HCT116 (cell line): ENCODE measurements around the gene GPR37. TPM values are rescaled to one million over a fixed set of nuclear protein-coding genes. Genes with fewer than 3 reads are reported as not detected.

Experiments
- ATAC-seq: fragments of 200-7000 bp; cut with Tn5 transposase; 2 replicates; pipeline ENCODE4 v1.9.1; 2020; ENCODE audit warnings: mild to moderate bottlenecking, moderate library complexity
- BruUV-seq: library from RNA; stranded (reverse); fragments of 400-500 nt; replicated peaks from 2 replicates; lab custom pipeline; 2021; lab: Mats Ljungman, UMichigan
- CTCF ChIA-PET: fragments of 300-600 bp; sonication (Branson Sonifier 250); formaldehyde crosslinking; loops from one replicate; lab custom pipeline; 2021; ENCODE audit warnings: antibody characterized with exemption; lab: Charles Lee
- POLR2A ChIA-PET: fragments of 300-600, 350-600 bp; sonication (Branson Sonifier 250); formaldehyde crosslinking; loops from one replicate; lab custom pipeline; 2021; ENCODE audit warnings: antibody characterized with exemption; lab: Charles Lee
- RAD21 ChIA-PET, 2 experiments: fragments of 300-600 bp; sonication (Branson Sonifier 250); formaldehyde crosslinking; loops; one replicate each; lab custom pipeline; 2023; ENCODE audit warnings: low total read pairs in 2 of 2; ENCODE audit not compliant: uncharacterized antibody in 2 of 2, unreplicated experiment in 2 of 2, low non-redundant PET in 1 of 2; lab: Charles Lee
- DNase-seq: peaks from one replicate; pipeline ENCODE4 v3.0.0-alpha.2; 2010; ENCODE audit warnings: low read depth, low spot score
- H2AFZ ChIP-seq: fragments of 200-600 bp; shearing (Covaris generic), sonication (generic); 2 replicates; pipeline ENCODE4 v1.6.1; 2017; ENCODE audit warnings: low read depth, mixed run types, mixed read lengths, antibody characterized with exemption, low read length; ENCODE audit not compliant: poor library complexity, severe bottlenecking
- H3K27ac ChIP-seq: 2 replicates; pipeline ENCODE4 v1.5.1; 2012; ENCODE audit warnings: low read depth, low read length
- H3K27me3 ChIP-seq: fragments of 200-600 bp; sonication (generic); 2 replicates; pipeline ENCODE4 v1.6.1; 2016; ENCODE audit warnings: mixed run types, low read length, mixed read lengths; ENCODE audit not compliant: insufficient read depth
- H3K36me3 ChIP-seq, 2 experiments: fragments of 200-500 bp in 1 of 2; fragments of 200-600 bp in 1 of 2; sonication (Bioruptor generic) in 1 of 2; sonication (generic) in 1 of 2; 2 replicates each; pipeline versions ENCODE4 v1.5.1 to v1.6.1; 2014 to 2016; ENCODE audit warnings: low read length in 2 of 2, inconsistent platforms in 1 of 2, mixed read lengths in 1 of 2, mixed run types in 1 of 2; ENCODE audit not compliant: insufficient read depth in 2 of 2, control insufficient read depth in 1 of 2
- H3K4me1 ChIP-seq, 2 experiments: fragments of 200-600 bp in 1 of 2; sonication (generic) in 1 of 2; 2 replicates each; pipeline versions ENCODE4 v1.5.1 to v1.6.1; 2012 to 2017; ENCODE audit warnings: low read length in 2 of 2, inconsistent platforms in 1 of 2, mild to moderate bottlenecking in 1 of 2, mixed read lengths in 1 of 2, mixed run types in 1 of 2, moderate library complexity in 1 of 2; ENCODE audit not compliant: insufficient read depth in 2 of 2, control insufficient read depth in 1 of 2
- H3K4me2 ChIP-seq: fragments of 200-600 bp; sonication (generic); 2 replicates; pipeline ENCODE4 v1.6.1; 2017; ENCODE audit warnings: mixed run types, low read length, mixed read lengths
- H3K4me3 ChIP-seq, 2 experiments: fragments of 200-600 bp in 1 of 2; sonication (generic) in 1 of 2; replicated peaks in 1 of 2; 2 replicates each; pipeline ENCODE4 v1.5.1; 2011 to 2016; ENCODE audit warnings: low read length in 2 of 2, control low read depth in 1 of 2, low read depth in 1 of 2, mild to moderate bottlenecking in 1 of 2, mixed read lengths in 1 of 2, mixed run types in 1 of 2
- H3K79me2 ChIP-seq: fragments of 200-600 bp; sonication (generic); 2 replicates; pipeline ENCODE4 v1.6.1; 2017; ENCODE audit warnings: mild to moderate bottlenecking, mixed run types, low read length, moderate library complexity, mixed read lengths; ENCODE audit not compliant: insufficient read depth
- H3K9ac ChIP-seq: fragments of 200-600 bp; sonication (generic); 2 replicates; pipeline ENCODE4 v1.6.1; 2016; ENCODE audit warnings: low read length, mixed read lengths
- H3K9me2 ChIP-seq: fragments of 200-600 bp; sonication (generic), shearing (Covaris generic); 2 replicates; pipeline ENCODE4 v1.6.1; 2017; ENCODE audit warnings: mixed run types, mild to moderate bottlenecking, moderate library complexity; ENCODE audit not compliant: insufficient read depth
- H3K9me3 ChIP-seq, 2 experiments: fragments of 200-500 bp in 1 of 2; fragments of 200-600 bp in 1 of 2; sonication (Bioruptor generic) in 1 of 2; sonication (generic) in 1 of 2; 2 replicates each; pipeline ENCODE4 v1.6.1; 2014 to 2017; ENCODE audit warnings: low read length in 2 of 2, mixed read lengths in 2 of 2, inconsistent platforms in 1 of 2, low read depth in 1 of 2, mild to moderate bottlenecking in 1 of 2, mixed run types in 1 of 2, moderate library complexity in 1 of 2; ENCODE audit not compliant: control insufficient read depth in 1 of 2, insufficient read depth in 1 of 2
- H4K20me1 ChIP-seq: fragments of 200-600 bp; sonication (generic), shearing (Covaris generic); 2 replicates; pipeline ENCODE4 v1.6.1; 2017; ENCODE audit warnings: mixed run types, mild to moderate bottlenecking, moderate library complexity; ENCODE audit not compliant: insufficient read depth
- CEBPB ChIP-seq: IDR thresholded peaks from 2 replicates; pipeline ENCODE4 v1.6.1; 2012; ENCODE audit warnings: low read depth
- CTCF ChIP-seq, 3 experiments: fragments of 200-600 bp in 1 of 3; sonication (generic) in 1 of 3; IDR thresholded peaks in 2 of 3; conservative IDR thresholded peaks in 1 of 3; 2 replicates each; pipeline ENCODE4 v1.5.1; 2012 to 2017; ENCODE audit warnings: low read depth in 2 of 3, low read length in 2 of 3, antibody characterized with exemption in 1 of 3, borderline replicate concordance in 1 of 3, control low read depth in 1 of 3, mild to moderate bottlenecking in 1 of 3, mixed read lengths in 1 of 3, mixed run types in 1 of 3, moderate library complexity in 1 of 3; ENCODE audit not compliant: insufficient read depth in 1 of 3
- EGR1 ChIP-seq: IDR thresholded peaks from 2 replicates; pipeline ENCODE4 v1.6.1; 2012; ENCODE audit warnings: low read depth
- ELF1 ChIP-seq: IDR thresholded peaks from 2 replicates; pipeline ENCODE4 v1.6.1; 2012; ENCODE audit warnings: low read depth, borderline replicate concordance
- EZH2 ChIP-seq: fragments of 200-600 bp; sonication (generic); IDR thresholded peaks from 2 replicates; pipeline ENCODE4 v1.6.1; 2017; ENCODE audit warnings: antibody characterized with exemption, mixed run types
- FOSL1 ChIP-seq: IDR thresholded peaks from 2 replicates; pipeline ENCODE4 v1.6.1; 2012; ENCODE audit warnings: low read depth
- JUND ChIP-seq: IDR thresholded peaks from 2 replicates; pipeline ENCODE4 v1.6.1; 2012
- POLR2AphosphoS5 ChIP-seq: IDR thresholded peaks from 2 replicates; pipeline ENCODE4 v1.6.1; 2011; ENCODE audit warnings: mild to moderate bottlenecking, low read depth, low read length, moderate library complexity
- RAD21 ChIP-seq: IDR thresholded peaks from 2 replicates; pipeline ENCODE4 v1.6.1; 2012; ENCODE audit warnings: low read depth, mild to moderate bottlenecking
- SP1 ChIP-seq: IDR thresholded peaks from 2 replicates; pipeline ENCODE4 v1.6.1; 2012; ENCODE audit warnings: low read depth
- TCF7L2 ChIP-seq: IDR thresholded peaks from 2 replicates; pipeline ENCODE4 v1.7.0; 2011; ENCODE audit warnings: borderline replicate concordance, inconsistent platforms; ENCODE audit not compliant: insufficient read depth, insufficient read length; ENCODE audit errors: extremely low read depth
- ZNF274 ChIP-seq: fragments of 200-500 bp; sonication (Bioruptor generic); IDR thresholded peaks from 2 replicates; pipeline ENCODE4 v1.6.1; 2014; ENCODE audit warnings: mild to moderate bottlenecking, low read depth, low read length, inconsistent platforms
- intact Hi-C: fragments of 100-400 bp; cut with micrococcal nuclease; formaldehyde crosslinking; loops from 2 replicates; pipeline ENCODE4 v1.10.0; 2022
- total RNA-seq: library from RNA; stranded (reverse); gene quantifications from one replicate; pipeline ENCODE4 v1.2.1, GENCODE V29; 2021; ENCODE audit not compliant: unreplicated experiment
- TF ChIP-seq, protein P1 (sequence below): IDR thresholded peaks from 2 replicates; pipeline ENCODE4 v1.6.1; 2012

The GPR37 gene
- total RNA-seq, 1 experiment from 2014 or later, result 2.2 TPM

DNA sequence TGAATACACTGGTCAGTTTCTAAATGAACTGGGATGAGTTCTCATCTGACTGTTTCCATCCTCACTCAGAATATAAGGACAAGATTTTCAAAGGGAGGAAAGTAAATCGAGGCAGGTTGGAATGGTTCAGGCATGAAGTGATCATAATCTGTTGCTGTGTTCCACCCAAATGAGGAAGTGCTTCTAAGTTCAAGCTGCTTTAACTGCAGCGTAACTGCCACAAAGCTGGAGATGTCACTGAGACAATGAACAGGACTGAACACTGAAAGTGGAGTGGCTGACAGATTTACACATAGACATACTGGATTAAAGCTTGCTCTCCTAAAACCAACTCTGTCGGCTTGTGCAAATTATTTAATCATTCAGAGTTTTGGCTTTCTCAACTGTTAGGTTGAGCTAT is 66.6 kb downstream of the GPR37 start:
- no peaks in the 10 kb centered on the region for H3K79me2 ChIP-seq
- H2AFZ ChIP-seq, result no peak overlapping the region
- H3K9me3 ChIP-seq, result no peaks in the 10 kb centered on the region
- DNase-seq (no peak), ATAC-seq (no peak)
- no peaks in the 10 kb centered on the region for H3K27me3 ChIP-seq
- no peak overlapping the region for H3K27ac ChIP-seq
- H3K9me2 ChIP-seq, result no peaks in the 10 kb centered on the region
- intact Hi-C loops, result no loop called here
- no peaks in the 10 kb centered on the region for H3K4me1 ChIP-seq
- no peak overlapping the region for H3K4me2 ChIP-seq
- no peak overlapping the region for H3K9ac ChIP-seq
- POLR2A ChIA-PET, result no interaction called here
- H3K4me3 ChIP-seq, result no peak overlapping the region
- no peaks in the 10 kb centered on the region for H3K36me3 ChIP-seq
- BruUV-seq, result no TSS peak
- RAD21 ChIA-PET, result no interaction called here
- TF ChIP-seq, protein P1, sequence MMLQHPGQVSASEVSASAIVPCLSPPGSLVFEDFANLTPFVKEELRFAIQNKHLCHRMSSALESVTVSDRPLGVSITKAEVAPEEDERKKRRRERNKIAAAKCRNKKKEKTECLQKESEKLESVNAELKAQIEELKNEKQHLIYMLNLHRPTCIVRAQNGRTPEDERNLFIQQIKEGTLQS, result no peak
- TF ChIP-seq EGR1 (no peak), SP1 (no peak), ELF1 (no peak), CTCF (IDR thresholded peaks at IDR 0.05 in 2 of 3, conservative IDR thresholded peaks at IDR 0.05 in 1 of 3; ENCODE audit: borderline replicate concordance in 1 of 3, insufficient read depth in 1 of 3, low read depth in 2 of 3, low read length in 2 of 3) (no peak), FOSL1 (no peak), RAD21 (no peak)
- H4K20me1 ChIP-seq, result no peaks in the 10 kb centered on the region
- CTCF ChIA-PET, result no interaction called here

- Histone ChIP-seq H3K79me2 (no peaks in the 10 kb centered on the region), H3K36me3 (no peaks in the 10 kb centered on the region), H3K27ac (no peak overlapping the region), H3K4me3 (no peak overlapping the region), H4K20me1 (no peaks in the 10 kb centered on the region), H3K4me2 (no peak overlapping the region), H3K27me3 (no peaks in the 10 kb centered on the region), H3K4me1 (no peaks in the 10 kb centered on the region), H3K9me3 (no peaks in the 10 kb centered on the region), H2AFZ (no peak overlapping the region), H3K9ac (no peak overlapping the region), H3K9me2 (no peaks in the 10 kb centered on the region)
- DNase-seq, result no peak
- ChIA-PET CTCF (no interaction called here), RAD21 (no interaction called here), POLR2A (no interaction called here)
- intact Hi-C loops, result no loop called here
- no peak for ATAC-seq
- no TSS peak for BruUV-seq
- TF ChIP-seq JUND, result no peak
- TF ChIP-seq CEBPB, result no peak
- TF ChIP-seq EZH2, result no peak
- no peak for TF ChIP-seq RAD21
- no peak for TF ChIP-seq EGR1
- no peak for TF ChIP-seq SP1
- no peak for TF ChIP-seq POLR2AphosphoS5
- no peak for TF ChIP-seq ZNF274
- TF ChIP-seq TCF7L2, result no peak
Measured at GRCh38 chr7:124697746-124698145, 67.8 kb downstream of the GPR37 start.
